Stimulated activated CD8-positive, alpha-beta memory T cell treated with anti-CD3 and anti-CD28 coated beads, Interleukin-4, amount 100 ng/mL, for 4 hours (primary cell): ENCODE results near the gene SYTL1.

Experiments used
- DNase-seq, 2 donors: peaks; one replicate each; pipeline ENCODE4 v3.0.0-alpha.2; 2020; ENCODE audit warnings: low read depth in 2 of 2, low spot score in 1 of 2

SYTL1 gene, protein sequence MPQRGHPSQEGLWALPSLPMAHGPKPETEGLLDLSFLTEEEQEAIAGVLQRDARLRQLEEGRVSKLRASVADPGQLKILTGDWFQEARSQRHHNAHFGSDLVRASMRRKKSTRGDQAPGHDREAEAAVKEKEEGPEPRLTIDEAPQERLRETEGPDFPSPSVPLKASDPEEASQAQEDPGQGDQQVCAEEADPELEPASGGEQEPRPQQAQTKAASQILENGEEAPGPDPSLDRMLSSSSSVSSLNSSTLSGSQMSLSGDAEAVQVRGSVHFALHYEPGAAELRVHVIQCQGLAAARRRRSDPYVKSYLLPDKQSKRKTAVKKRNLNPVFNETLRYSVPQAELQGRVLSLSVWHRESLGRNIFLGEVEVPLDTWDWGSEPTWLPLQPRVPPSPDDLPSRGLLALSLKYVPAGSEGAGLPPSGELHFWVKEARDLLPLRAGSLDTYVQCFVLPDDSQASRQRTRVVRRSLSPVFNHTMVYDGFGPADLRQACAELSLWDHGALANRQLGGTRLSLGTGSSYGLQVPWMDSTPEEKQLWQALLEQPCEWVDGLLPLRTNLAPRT

DNA sequence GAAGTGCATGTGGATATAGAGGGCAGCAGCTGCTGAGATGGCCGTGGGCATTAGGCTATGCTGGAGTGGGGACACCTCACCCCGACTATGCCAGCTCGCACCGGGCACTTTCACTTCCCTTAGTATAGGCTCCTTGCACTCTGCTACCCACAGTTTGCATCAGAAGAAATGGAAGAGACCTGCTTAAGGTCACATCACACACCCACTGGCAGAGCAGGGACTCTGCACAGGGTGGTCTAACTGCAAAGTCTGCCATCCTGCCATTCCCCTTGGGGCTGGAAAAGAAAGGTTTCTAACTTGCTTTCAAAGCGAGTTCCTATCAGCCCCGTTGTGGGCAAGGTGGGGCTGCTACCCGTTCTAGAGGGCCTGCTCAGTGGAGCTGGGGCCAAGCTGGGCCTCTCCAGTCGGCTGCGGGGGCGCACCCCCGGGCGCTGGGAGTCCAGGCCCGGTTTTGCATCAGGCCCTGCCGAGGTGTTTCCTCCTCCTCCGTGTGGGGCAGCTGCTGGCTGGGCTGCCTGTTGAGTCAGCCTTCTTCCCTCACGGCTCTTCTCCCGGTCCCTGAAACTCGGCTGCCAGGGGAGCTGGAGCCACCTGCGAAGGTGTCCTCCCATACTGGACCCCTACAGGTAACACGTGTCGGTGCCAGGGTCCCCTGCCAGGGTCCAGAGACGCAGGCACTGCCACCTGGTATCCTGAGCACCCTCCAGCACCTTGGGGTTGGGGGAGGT is at the start of gene SYTL1:
TSS of gene SYTL1 (plus strand) at position 498 of the 728 bp plus-strand sequence. CDS start 3,313 bp downstream, outside the sequence.
- peak in 1 of 2 donors; percentile 38 for DNase-seq

DNA sequence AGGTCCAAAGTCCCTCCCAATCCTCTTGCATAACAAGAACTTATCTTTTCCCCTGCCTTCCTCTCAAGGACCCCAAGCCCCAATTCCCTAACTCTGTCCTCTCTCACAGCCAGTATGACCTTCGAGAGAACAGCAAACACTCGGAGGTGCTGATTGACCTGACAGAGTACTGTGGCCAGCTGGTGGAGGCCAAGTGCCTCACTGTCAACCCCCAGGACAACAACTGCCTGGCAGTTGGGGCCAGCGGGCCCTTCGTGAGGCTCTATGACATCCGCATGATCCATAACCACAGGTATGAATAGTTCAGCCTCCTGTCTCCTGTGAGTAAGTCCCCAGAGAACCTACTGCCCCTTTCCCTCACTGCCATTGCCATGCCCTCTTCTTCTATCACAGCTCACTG is 49.7 kb upstream of the SYTL1 start:
- DNase-seq: no peak

DNA sequence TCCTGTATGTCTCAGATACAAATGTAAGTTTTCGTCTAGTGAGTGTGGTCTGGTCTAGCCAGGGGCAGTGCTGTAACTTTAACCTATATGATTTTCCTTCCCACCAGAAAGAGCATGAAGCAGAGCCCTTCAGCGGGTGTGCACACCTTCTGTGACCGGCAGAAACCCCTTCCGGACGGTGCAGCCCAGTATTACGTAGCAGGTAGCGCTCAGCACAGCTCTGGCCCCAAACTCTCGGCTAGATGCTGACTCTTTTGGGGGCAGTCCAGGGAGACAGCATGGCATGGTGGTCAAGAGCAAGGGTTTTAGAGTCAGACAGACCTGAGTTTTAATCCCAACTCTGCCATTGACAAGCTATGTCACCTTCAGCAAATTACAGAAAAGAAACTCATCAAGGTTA is 47.9 kb upstream of the SYTL1 start:
- DNase-seq: no peak

DNA sequence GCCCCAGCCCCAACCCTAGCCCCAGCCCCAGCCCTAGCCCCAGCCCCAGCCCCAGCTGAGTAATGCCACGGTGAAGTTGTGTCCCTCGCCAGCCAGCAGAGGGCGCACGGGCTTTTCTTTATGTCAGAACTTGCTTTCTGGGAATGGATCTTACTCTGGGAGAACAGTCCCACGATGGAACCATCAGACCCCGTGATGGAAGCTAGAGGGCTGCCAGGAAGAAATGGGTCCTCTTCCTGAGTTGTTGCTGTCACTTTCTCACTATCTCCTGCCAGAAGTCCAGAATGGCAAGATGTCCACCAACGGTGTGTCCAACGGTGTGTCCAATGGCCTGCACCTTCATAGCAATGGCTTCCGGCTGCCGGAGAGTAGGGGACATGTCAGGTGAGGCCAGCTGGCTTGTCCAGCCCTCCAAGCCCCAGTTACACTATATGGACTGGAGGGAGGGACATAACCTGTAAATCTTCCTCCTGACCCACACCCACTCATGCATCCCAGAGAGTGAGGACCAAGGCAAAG is 45.0 kb upstream of the SYTL1 start:
- peak; percentile 7 to 48 for DNase-seq

DNA sequence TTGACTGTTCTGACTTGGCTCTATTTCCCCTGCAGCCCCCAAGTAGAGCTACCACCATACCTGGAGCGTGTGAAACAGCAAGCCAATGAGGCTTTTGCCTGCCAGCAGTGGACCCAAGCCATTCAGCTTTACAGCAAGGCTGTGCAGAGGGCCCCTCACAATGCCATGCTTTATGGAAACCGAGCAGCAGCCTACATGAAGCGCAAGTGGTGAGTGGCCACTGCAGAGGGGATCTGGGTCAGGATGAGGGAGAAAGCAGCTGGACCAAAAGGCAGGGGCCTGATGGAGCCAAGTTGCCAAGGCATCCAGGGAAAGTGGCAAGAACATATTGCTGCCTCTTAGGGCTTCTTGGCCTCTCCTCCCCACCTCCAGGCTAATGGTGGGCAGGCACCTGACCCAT is 43.9 kb upstream of the SYTL1 start:
- no peak for DNase-seq

DNA sequence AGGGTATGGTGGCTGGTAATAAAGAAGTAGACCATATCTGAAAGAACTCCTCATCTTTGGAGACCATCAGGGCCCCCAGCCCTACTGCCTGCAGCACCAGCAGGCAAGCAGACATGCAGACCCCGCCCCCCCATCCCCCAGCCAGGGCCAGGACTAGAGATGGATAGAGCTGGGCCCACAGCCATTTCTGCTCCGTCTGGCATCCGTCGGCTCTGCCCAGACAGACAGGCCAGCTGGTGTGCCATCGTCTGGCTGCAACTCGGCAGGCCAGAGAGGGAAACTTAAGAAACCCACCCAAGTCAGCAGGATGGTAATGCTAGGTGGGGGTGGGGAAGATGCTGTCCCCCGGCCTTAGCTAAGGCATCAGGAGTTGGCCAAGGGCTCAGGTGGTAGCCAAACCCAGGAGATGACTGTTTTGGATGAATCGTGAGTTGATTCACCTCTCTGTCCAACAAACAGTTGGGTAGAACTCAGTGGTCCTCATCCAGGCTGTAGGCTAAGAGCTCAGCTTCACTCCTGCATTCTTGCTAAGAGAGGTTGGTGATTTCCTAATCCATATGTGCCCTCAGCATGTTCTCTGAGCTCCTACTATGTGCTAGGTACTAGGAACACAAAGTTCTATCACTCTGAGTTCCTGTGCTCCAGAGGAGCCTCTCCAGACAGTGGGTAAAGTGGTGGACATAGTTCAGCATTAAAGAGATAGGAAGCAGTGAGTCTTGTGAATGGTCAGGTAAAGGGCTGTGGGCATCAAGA is 43.0 kb upstream of the SYTL1 start:
- DNase-seq: no peak

DNA sequence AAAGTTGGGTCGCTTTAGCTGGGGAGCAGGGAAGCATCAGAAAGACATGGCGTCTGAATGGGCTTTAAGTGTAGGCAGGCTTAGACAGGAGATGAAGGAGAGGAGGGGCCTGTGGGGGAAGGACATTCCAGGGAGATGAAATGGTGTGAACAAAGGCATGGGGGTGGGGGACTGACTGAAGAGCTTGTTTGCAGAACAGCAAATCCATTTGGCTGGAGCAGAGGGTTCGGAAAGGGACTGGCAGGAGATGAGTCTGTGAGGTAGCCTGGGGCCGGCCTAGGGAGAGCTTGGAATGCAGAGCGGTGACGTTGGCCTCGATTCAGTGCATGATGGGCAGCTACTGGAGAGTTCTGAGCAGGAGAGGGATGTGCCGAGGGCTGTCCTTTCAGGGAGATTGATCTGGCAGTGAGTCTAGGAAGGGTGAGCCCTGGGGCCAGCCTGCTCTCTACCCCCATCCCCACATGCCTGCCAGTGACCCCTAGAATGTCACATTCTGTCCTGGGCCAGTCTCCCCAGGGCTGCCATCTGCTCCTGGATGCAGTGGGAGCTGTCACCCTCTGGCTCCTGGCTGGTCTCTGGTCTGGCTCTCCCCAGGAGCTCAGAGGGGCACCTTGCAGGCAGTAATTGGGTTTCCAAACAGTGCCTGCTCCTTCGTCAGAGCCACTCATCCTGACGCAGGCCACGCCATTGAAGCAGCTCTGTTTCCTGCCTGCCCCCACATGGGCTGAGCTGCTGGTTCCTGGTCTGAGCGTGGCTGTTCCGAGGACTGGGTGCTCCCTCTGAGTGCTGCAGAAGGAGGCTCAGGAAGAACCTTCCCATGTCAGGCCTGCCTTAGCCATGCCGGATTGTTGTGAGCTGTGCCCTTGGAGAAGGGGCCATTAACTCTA is 42.2 kb upstream of the SYTL1 start:
- DNase-seq: no peak

DNA sequence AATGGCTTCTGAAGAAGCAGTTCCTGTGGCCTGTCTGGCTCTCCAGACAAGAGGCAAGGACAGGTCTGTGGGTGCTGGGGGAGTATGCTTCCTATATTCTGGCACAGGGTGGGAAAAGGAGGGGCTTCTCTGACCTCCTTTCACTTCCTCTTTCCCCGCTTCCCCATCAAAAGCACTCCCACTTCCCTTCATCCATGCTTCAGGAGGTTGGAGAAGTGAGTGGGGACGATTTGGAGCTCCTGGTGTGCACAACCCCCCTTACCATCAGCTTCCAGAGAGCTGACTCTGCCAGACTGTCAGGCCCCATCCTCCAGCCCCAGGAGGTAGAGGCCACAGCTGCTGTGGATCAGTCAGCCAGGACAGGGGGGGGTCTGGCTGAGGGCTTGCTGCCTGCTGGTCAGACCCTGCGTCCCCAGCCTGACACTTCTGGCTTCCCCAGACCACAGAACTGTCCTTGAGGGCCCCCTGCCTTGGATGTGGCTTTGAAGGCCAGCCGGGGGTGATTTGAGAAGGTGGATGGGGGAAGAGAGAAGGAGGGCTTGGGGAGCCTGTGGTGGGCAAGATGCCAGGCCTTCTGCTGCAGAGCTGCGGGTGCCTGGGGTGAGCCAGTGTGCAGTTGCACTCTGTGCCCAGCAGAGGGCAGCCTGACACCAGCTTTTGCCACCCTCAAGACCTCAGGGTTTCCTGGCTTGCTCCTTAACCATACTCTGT is 41.3 kb upstream of the SYTL1 start:
- peak; percentile 43 to 52 for DNase-seq

DNA sequence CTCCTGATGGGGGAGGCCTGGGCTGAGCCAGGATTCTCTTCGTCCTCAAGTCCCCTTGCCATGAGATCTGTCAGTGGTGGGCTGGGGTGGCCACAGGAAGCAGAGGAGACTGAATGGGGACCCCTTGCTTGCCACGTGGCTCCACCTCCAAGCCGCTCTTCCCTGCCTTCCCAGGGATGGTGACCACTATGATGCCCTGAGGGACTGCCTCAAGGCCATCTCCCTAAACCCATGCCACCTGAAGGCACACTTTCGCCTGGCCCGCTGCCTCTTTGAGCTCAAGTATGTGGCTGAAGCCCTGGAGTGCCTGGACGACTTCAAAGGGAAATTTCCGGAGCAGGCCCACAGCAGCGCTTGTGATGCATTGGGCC is 40.8 kb upstream of the SYTL1 start:
- DNase-seq: no peak

DNA sequence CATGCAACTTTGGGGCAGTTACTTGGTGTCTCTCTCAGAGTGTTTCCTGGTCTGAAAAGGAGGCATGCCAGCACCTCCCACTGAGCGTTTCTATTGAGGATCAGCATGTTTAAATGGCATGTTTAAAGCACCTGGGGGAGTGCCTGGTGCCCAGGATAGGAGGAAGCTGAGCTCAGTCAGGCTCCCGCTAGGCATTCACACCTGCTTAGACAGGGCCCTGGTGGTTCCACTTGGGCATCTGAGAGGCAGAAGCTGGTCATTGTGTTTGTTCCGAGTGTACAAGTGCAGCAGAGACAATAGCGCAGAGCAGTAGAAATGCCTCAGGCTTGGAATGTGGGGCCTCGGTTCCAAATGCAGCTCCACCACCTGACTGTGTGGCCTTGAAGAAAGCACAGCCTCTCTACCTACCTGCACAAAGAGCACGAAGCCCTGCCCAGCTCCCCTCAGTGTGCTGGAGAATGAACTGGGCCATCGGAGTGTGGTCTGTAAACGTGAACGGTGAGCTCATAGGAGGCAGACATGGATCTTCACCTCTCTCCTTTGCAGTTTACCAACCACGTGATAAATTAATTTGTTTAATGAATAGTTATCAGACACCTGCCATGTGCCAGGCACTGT is 40.1 kb upstream of the SYTL1 start:
- no peak for DNase-seq

DNA sequence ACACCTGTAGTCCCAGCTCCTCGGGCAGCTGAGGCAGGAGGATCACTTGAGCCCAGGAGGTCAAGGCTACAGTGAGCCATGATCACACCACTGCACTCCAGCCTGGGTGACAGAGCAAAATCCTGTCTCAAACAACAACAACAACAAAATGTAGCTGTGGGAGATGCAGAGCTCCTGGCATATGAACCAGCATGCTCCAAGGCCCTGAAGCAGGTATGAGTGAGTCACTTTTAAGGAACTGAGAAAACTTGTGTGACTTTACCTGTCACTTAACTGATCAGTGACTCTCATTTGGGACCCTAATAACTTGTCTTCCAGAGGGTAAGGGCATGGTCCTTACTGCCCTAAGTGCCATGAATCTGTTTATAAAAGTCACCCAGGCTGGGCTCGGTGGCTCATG is 39.2 kb upstream of the SYTL1 start:
- DNase-seq: no peak

DNA sequence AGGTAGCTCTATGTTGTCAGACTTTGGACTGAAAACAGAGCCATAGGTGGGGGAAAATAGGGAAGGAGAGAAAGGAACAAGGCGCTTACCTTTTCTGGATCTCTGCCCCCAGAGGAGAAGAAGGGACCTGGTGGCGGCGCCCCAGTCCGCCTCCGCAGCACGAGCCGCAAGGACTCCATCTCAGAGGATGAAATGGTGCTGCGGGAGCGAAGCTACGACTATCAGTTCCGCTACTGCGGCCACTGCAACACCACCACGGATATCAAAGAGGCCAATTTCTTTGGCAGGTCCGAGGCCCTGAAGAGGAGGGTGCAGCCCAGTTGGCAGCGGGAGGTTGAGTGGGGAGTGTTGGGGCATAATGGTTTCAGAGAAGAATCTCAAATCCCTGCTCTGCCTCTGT is 38.3 kb upstream of the SYTL1 start:
- no peak for DNase-seq

DNA sequence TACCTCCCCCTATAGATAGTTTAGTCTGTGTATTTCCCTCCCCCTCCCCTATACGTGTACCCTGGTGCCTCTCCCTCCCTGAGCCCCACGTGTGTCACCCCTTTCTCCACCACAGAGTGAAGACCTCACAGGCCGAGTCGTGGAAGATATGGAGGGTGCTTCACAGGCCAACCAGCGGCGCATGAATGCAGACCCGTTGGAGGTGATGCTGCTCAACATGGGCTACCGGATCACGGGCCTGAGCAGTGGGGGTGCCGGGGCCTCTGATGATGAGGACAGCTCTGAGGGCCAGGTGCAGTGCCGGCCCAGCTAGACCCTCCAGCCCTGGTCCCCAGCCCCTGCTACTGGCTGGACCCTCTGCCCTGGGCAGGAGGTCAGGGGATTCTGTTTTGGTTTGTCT is 35.8 kb upstream of the SYTL1 start:
- DNase-seq: no peak

DNA sequence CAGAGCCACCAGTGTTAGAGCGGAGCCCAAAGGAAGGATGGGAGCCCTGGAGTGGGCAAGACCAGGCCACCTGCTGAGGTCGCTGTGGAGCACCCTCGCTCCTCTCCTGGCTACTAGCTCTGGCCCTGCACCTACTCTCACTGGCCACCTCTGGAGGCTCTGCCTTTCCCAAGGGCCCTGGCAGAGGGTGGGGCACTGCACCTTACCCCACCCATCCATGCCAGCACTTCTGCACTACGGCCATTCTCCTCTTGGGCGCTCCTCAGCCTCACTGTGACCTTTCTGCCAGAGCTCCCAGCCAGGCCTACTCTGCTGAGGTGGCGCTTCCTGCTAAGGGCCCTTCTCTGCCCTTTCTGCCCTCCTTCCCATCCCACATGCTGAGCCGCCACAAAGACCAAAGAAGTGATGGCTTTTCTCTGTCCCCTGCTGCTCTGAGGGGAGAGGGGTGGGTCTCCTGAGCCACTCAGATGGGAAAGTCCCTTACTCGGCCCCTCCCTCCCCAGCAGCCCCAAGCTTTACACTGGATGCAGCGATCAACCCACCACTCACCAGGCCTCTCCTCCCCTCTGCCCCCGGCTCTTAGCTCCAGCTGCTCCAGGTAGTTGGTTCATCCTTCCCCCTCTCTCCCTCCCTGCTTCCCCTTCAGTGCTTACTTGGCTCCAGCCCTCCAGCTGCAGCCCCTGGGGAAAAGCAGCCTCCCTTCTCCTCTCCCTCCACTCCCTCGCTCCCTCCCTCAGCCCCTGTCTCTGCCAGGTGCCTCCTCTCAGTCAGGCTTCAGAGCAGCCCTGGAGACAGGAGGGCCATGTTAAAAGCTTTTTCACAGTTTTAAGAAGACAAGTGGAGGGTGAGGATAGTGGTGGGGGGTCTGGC is 34.7 kb upstream of the SYTL1 start:
- no peak for DNase-seq

DNA sequence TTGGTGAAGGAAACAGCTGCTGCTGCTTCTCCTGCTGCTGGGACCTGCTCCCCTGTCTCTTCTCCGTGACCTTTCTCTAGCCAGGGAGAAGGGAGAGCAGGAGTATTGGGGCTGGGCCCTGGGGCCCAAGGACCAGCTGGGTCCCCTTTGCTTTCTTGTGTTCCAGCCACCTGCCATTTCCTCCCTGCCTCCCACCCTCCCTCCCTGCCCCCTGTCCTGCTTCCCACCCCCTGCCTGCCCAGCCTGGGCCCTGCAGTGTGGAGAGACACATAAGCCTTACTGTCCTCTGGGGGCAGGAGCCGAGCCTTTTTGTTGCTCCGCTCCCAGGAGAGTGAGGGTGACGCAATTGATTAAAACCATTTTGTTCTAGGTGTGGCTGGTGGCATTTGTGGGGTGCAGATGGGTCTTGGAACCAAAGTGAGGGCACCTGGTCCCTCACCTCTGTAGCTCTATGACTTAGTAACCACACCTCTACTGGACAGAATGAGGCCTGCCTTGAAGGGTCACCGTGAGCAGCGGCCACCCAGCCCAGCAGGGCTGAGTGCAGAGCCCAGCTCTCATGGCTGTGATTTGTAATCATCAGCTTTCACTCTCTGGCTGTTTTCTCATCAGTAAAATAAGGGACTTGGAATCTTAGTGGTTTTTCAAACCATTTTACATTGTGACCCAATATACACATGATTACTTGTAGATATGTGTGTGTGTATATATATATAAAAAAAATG is 33.8 kb upstream of the SYTL1 start:
- no peak for DNase-seq

DNA sequence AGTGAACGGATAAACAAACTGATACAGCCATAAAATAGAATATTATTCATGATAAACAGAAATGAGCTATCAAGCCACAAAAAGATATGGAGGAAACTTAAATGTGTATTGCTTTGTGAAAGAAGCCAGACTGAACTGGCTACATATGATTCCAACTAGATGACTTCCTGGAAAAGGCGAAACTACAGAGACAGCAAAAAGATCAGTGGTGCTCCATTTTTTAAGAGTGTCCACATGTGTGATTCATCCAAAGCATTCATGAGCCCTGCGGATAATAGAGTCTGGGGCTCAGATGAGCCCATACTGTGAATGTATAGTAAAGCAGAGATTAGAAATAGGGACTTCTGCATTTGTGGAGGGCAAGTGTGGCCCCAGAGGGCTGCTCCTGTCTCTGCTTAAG is 27.7 kb upstream of the SYTL1 start:
- no peak for DNase-seq

DNA sequence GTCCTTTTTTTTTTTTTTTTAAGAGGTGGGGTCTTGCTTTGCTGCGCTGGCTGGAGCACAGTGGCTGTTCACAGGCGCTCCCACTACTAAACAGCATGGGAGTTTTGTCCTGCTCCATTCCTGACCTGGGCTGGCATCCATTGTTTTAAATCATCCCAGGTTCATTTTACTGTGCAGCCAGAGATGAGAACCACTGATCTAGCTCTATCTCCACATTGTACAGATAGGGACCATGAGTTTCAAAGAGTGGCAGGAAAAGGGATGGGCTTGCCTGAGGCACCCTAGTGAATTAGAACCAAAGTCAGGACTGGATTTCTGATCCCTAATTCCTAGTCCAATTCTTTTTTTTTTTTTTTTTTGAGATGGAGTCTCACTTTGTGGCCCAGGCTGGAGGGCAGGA is 27.1 kb upstream of the SYTL1 start:
- DNase-seq: no peak

DNA sequence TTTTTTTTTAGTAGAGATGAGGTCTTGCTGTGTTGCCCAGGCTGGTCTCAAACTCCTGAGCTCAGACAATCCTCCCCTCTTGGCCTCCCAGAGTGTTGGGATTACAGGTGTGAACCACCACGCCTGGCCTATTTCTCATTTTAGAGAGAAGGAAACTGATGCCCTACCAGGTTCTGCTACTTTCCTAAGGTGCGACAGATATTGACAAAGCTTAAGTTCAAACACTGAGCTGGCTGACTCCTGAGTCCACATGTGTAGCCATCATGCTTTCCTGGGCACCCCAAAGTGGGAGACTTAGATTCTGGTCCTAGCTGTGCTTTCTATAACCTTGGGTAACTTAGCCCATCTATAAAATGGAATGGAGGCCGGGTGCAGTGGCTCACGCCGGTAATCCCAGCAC is 25.0 kb upstream of the SYTL1 start:
- DNase-seq: no peak
